A172 (cell line): Measurements from ENCODE around the gene POU5F2. TPM values are rescaled to one million over a fixed set of nuclear protein-coding genes. Genes with fewer than 3 reads are reported as not detected.
A peak's percentile ranks its signal among the peaks of the same experiment; 100 is the strongest.

Experiments
- DNase-seq: peaks from one replicate; pipeline ENCODE4 v3.0.0-alpha.2; 2015; ENCODE audit warnings: low spot score
- total RNA-seq: library from RNA; depleted of rRNA; stranded (reverse); fragments of >200 nt; shearing (Covaris generic); gene quantifications from 2 replicates; pipeline ENCODE4 v1.2.3, GENCODE V29; 2014; rRNA removed

Gene POU5F2
- 0.36 and 0.53 TPM in 2 replicates for total RNA-seq

- no peak for DNase-seq
These were observed at the start of gene POU5F2 for GRCh38 chr5:93741136-93741811. TSS of gene POU5F2 (minus strand) at chr5:93741600. CDS start at chr5:93741563, 37 bp downstream.

DNA sequence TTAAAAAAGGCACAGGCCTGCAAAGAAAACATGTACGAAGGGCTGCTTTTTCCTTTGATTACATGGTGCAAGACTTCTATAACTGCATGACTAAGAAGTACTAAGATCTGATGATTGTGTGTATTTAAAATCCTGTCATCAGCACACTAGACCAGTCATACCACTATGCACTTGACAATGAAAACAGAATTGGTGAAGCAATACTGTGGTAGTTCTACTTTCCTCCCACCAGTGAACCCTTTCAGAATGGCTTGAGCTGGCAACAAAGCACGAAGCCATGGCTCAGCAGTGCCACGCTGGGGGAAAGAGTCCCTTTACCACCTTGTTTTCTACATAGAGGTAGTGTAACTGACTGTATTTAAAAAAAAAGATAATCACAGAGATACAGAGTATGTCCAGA is 49.0 kb upstream of the POU5F2 start:
- DNase-seq: no peak

GRCh38 chr5:93789173-93790067 is 48.0 kb upstream of the POU5F2 start:
- peak; percentile 55 for DNase-seq

GRCh38 chr5:93787598-93787997 is 46.2 kb upstream of the POU5F2 start:
- DNase-seq: no peak

DNA sequence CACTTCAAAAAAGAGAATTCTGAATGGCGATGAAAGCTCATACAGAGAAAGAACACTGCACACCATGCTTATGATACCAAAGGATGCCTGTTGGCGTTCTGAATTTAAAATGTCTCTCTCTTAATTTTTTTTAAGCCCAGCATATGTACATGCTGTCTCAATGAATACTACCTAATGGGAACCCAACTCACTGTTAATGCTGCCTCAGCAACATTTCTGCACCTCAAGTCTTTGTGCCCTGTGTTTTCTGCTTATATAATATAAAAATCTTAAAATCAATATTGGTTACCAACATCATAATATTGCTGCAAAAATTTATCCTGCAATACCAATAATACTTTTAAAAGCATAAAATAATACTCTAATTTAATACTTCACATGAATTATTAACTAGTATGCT is 44.1 kb upstream of the POU5F2 start:
- DNase-seq: no peak

DNA sequence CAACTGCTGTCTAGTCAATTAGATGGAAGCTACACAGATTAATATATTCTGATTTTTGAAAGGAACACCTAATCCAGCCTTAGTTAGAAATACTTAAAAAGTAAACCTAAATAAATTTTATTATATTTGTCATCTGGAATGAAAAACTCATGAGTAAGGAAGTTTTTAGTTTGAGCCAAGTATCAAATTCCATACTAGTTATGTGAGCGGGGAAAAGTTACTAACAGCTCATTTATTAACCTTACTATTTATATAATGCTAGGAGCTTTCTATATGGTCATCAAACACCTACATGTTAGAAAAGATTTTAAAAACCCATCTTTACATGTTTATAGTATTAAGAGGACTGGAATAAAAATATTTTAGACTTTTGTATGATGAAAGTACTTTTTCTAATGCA is 41.6 kb upstream of the POU5F2 start:
- no peak for DNase-seq

DNA sequence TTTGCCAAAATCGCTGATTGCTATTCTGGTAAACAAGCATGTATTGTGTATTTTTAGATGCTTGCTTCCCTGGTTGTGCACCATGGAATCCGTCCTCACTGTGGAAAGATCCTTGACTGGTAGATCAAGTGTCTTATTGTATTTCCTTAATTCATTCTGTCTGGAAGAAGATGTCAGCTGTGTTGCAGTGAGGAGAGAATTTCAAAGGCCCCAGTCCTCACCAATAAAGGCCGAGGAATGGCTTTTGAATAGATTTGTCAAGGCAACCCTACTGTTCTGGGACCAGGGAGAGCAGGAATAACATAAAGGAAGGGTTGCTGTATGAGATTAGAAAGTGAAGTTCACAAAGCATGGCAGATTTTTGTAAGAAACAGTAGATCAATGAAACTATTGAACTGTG is 36.2 kb upstream of the POU5F2 start:
- no peak for DNase-seq

GRCh38 chr5:93756372-93756771 is 15.0 kb upstream of the POU5F2 start:
- no peak for DNase-seq

GRCh38 chr5:93755716-93756115 is 14.3 kb upstream of the POU5F2 start:
- DNase-seq: no peak

GRCh38 chr5:93748875-93749397 is 7.5 kb upstream of the POU5F2 start:
- no peak for DNase-seq

DNA sequence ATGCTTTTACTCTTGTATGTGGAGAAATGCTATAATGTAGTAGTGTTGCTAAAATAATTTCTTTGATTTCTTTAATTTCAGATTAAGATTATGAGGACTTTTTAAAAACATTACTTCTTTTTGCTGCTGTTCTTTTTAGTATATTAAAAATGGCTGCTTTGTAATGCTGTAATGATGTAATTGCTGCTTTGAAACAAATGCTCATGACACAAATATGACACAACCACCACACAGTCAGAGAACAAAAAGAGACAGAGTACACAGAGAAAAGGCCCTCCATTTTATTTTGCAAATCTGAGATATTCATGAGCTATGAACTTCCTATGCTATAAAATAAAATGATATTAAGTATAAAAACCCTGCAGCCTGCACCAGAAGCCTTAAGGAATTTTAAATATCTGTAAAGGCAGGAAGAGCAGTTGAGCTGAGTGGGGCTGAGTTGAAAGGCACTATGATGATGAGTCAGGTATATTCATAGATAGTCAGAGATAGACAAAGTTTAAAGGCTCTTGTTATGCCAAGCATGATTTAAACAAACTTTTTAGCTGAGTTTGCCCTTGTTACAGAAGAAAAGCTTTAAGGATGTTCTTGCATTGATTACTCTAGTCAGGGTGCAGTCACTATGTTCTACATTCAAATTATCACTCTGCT is 5.1 kb upstream of the POU5F2 start:
- DNase-seq: peak; percentile 45

- no peak for DNase-seq
These were observed 5.1 kb downstream of the POU5F2 start for GRCh38 chr5:93736284-93736683.

DNA sequence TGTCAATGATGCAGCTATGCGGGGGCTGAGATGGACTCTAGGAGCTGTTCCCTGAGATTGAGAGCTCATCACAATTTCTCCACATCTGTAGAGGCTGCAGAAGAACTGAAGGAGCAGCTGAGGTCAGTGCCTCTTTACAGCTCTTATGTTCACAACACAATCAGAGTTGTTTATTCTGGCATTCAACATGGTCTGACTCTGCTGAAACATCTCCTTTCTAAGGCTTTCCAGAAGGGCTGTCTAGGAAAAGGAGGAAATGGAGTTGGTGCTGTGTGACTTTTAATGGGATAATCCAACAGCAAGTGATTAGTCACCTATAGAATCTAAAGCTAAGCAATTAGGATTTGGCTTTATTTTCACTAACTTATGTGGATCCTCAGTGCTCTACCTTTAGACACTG is 6.0 kb downstream of the POU5F2 start:
- no peak for DNase-seq

GRCh38 chr5:93731987-93732386 is 9.4 kb downstream of the POU5F2 start:
- DNase-seq: no peak

GRCh38 chr5:93726595-93726994 is 14.8 kb downstream of the POU5F2 start:
- DNase-seq: no peak

DNA sequence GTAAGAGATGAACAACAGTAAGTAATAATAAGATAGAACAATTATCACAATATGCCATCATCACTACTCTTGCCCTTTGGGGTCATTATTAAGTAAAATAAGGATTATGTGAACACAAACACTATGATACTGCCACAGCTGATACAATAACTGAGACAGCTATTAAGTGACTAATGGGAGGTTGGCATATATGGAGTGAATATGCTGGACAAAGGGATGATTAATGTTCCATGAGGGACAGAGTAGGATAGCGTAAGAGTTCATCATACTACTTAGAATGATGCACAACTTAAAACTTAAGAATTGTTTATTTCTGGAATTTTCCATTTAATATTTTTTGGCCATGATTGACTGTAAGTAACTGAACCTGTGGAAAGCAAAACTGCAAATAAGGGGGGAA is 16.6 kb downstream of the POU5F2 start:
- no peak for DNase-seq

DNA sequence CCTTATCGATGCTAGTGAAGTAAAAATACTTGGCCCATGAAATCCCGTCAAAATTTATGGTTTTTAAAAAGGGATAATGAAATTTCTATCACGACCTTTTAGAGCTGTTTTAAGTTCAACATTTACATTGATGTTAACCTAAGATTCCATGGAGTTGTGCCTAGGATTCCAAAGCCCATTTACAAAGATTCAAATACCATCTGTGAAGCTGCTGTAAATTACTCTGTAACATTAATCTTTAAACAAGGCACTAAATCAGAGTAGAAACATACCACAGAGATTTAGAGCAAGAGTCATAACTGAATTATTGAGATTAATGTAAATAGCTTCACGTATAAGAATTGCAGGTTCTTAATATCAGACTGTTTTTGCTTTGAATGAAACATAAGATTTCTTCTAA is 17.7 kb downstream of the POU5F2 start:
- DNase-seq: no peak

DNA sequence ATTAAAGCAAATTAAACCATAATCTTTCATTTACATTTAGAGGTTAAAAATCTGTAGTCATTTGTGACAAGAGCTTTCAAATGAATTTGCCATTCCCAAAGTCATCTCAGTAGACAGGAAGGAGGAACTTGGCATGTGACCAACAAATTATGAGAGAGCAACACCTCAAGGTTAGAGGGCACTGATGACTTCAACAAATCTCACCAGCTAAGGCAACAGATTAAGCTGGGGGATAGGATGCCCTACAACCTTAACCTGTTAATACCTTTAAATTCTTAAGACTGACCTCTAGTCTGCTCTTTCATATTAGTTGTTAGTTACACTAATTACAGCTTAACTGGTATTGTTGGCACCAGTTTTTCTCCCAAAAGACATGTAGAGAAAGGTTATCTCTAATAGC is 18.4 kb downstream of the POU5F2 start:
- DNase-seq: peak; percentile 6

GRCh38 chr5:93722588-93722987 is 18.8 kb downstream of the POU5F2 start:
- no peak for DNase-seq

- DNase-seq: no peak
These were observed 19.9 kb downstream of the POU5F2 start for GRCh38 chr5:93721511-93721910.

DNA sequence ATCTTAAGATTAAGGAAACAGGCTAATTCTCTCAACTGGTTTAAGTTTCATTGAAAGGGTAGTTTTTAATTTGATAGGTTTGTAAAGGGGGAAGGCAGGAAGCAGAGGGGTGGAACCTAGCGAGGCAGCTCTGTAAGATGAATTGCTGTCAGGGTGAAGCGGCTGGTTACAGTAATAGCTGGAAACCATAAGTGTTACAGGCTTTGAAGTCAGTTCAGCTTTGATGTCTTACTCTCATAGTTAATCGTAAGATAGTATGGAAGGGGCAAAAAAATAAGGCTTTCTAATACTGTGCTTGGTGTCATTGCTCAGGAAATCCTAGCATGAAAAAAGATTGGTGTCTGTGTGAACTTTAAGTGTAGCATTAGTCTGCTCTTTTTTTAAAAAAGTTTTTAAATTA is 20.3 kb downstream of the POU5F2 start:
- no peak for DNase-seq

DNA sequence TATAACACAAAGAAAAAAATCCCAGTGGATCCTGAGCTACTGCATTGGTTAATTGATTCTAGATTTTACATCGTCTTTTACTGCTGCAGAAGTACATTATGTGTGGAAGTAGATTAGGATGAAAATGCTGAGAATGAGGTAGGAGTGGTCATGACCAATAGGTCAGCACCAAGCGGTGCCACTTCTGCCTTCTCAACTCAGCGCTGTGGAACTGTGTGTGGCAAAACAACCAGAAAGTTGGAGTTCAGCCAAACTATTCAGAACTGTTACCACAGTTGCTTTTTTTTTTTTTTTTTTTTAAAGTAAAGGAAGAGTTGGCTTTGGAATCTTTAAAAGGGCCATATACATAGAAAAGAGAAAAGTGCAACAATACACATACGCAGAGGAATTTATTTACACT is 24.2 kb downstream of the POU5F2 start:
- peak; percentile 12 for DNase-seq
